Midbrain (tissue), 1 donor: ENCODE measurements around the gene GGA1.
"Not testable (repeated sequence)": the region's sequence is repeated elsewhere in the genome, so short reads cannot be mapped to it uniquely, and the experiment has no call there.

Source experiments
- DNase-seq: peaks from one replicate; lab custom pipeline; 2025; lab: John Stamatoyannopoulos, UW

The GGA1 gene

DNA sequence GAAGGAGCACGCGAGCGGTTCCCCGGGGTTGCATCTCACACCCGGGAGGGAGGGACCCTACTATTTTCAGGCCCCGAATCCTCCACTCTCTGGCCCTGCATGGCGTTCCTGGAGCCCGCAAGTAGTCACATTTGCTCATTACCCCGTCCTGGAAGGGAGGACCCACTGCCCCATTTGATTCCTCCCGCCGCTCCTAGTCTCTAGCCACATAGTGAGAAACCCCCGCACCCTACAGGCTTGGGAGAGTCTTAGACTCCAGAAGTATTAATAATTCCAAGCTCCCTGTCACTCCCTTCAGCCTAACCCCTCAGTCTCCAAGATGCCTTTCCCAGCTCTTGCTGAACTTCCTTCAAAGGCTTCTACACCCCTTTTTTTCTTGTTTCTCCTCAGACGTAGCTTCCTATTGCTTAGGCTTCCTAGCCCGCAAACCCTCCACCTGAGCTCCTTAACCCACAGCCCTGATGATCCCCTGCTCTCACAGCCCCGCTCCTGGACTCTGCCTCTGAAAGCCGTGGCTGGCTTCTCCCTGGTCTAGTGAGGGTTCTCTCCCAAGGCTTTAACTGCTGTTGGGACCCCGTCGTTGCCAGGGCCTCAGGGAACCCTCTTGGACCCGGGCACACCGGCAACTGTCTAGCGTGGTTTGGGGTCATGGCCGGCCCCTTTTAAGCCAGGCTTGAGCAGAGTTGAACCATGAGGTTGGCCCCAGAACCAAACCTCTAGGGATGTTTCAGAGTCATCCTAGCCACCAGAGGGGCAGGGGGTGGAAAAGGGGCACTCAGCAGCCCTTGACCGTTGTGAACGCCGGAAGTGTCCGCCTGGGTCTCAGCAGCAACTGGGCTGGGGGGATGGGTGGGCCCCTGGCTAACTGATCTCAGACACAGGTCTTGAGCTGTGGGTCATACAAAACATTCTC lies 862 bp downstream of the GGA1 start:
- DNase-seq: no peak

DNA sequence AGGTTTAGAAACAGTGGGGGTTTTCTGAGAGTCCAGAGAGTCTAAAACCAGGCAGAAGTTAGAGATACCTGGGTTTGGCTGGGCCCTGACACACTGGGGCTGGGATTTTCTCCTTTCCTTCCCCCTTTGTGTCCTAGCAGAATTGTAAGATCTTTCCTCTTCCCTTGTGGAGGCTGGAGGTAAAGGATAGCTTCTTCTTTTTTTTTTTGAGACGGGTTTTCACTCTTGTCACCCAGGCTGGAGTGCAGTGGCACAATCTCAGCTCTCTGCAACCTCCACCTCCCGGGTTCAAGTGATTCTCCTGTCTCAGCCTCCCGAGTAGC lies 1.5 kb downstream of the GGA1 start:
- DNase-seq: not testable (repeated sequence)

DNA sequence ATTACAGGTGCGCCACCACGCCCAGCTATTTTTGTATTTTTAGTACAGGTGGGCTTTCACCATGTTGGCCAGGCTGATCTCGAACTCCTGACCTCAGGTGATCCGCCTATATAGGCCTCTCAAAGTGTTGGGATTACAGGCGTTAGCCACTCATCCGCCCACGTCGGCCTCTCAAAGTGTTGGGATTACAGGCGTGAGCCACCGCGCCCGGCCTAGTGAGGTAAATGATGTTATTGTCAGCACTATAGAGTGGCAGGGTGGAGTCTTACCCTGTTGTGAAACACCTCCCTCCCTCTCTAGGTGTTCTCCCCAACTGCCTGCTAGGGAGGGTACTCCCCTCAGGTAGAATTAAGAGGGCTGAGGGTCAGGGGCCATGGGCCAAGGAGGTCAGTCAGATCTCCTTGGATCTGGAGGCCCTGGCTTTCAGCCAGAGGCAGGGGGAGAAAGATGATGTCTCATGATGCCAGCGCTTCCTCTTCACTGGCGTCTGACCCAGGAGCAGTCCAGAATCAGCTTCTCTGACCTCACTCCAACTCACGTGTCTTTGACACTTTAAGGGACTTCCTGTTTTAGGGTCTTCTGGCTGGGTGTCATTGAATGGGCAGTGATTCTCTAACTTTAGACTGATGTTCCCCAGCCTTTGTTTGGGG lies 2.0 kb downstream of the GGA1 start:
- DNase-seq: peak; percentile 26

DNA sequence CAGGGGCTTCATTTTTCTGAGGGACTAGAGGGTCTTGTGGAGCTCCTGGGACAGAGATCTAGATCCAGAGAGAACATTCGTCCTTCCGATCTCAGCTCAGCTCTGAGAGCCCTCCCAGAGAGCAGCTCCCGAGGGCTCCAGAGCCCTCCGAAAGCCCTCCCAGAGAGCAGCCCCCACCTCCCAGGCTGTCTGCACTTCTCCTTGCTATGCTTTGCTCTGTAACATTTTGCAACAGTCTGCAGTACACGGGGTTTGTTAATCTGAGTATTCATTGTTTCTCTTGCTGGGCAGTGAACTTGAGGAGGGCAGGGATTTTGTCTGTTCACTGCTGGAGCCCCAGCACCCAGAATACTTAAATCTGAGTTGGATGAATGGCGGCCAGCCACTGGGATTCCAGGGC lies 2.6 kb downstream of the GGA1 start:
- DNase-seq: no peak

DNA sequence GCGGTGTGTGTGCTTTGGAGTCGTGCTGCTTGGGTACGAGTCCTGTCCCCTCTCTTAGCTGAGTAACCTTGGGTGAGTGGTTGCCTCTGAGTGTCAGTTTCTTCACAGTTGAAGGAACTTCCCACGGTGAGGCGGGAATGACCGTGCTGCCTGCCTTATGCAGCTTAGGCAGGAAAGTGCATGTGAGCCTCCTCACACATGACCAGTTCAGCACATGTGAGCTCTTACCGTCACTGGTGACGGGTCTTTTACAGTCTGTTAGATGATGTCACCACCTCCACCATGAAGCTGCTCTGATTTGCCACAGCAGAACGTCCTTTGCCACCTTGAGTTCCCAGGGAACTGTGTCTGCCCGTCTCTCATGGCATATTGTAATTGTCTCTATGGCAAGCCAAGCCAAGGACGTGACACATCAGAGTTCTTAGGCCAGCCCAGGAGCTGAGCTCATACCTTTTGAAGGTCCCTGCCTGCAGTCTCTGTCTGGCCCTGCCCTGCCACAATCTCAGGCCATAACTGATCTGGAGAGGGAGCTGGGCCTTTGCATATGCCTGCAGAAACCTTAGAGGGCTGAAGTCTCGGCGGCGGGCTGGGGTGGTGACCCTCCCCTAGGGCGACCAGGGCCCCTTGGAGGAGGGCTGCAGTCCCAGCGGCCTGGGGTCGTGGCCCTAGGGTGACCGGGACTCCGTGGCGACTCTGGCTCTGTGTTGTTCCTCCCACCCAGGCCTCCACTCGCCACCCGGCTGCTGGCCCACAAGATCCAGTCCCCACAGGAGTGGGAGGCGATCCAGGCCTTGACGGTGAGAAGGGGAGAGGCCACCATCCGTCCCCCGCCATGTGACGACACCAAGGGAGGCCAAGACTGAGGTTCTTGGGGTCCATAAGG lies 7.8 kb downstream of the GGA1 start:
- DNase-seq: no peak

DNA sequence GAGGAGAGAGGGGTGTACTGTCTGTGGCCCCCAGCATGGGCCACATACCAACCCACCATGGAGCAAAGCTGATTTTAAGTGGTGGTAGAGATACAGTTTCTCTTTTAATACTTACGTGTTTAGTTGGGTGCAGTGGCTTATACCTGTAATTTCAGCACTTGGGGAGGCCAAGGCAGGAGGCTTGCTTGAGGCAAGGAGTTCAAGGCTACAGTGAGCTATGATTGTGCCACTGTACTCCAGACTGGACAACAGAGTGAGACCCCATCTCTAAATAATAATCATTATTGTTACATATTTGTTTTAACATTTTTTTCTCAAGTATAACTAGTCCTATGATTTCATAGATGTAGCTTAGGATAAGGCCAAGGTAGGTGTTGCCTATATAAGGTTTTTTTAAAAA lies 8.8 kb downstream of the GGA1 start:
- DNase-seq: no peak

DNA sequence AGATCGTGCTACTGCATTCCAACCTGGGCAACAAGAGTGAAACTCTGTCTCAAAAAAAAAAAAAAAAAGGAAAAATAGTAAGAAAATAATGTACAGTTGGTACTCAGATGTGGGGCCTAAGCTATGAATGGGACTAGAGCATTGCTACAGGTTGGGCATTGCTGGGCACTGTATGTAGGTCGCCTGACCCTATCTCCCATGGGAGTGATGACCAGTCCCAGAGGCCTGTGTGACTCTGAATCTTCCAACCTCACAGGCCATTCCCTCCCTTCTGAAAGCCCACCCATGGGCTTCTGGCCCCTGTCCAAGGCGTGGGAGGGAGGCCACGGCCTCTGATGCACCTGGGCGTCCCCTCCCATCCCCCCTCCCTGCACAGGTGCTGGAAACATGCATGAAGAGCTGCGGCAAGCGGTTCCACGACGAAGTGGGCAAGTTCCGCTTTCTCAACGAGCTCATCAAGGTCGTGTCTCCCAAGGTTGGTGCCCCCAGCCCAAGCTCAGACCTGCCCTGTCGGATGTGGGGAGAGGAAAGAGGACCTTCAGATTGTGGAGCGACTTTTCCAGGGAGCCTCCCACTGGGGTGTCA lies 9.5 kb downstream of the GGA1 start:
- no peak for DNase-seq

DNA sequence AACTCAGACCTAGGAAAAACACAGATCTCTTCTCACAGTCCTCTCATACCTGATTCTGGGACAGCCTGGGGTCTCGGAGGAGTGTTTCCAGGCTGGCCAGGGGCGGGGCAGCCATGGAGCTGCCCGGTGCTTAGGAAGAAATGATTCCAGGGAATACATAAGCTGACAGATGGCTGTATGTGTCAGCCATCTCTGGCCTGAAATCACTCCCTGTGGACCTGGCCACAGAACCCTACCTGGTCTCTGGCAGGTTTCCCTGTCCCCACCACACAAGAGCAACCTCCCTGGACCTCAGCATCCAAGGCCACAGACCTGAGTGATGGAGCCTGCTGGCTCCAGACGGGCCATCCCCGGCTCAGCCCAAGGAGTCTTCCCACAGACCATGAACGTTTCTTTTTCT lies 10.0 kb downstream of the GGA1 start:
- DNase-seq: no peak

DNA sequence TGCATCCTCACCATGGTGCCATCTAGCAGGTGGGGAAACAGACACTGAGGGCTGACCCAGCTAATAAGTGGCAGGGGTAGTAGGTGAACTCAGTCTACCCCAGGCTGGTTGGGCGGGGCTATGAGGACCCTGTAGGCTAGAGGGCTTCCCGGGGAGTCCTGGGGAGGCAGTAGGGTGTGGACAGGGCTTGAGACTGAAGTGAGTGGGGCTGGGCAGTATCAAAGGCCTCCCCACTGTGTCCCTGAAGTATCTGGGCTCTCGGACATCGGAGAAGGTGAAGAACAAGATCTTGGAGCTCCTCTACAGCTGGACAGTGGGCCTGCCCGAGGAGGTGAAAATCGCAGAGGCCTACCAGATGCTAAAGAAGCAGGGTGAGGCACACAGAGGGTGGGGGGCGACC lies 11.4 kb downstream of the GGA1 start:
- no peak for DNase-seq

DNA sequence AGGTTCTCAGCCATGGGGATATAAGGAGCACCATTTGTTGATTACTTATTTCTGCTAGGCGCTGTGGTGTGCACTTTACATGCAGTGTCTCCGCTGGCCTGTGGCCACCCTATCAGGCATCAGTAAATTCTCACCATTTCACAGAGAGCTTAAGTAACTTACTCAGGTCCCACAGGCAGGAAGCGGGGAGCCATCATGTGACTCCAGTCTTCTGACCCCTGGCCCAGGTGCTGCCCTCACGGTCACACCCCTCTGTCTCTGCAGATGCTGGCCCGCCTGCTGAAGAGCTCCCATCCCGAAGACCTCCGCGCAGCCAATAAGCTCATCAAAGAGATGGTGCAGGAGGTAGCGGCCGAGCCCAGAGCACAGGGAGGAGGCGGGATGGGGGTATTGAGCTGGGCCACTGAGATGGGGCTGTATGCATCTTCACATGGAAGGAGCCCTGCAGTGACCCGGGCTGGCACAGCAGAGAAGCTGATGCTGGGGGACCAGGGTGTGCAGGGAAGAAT lies 12.8 kb downstream of the GGA1 start:
- DNase-seq: no peak

DNA sequence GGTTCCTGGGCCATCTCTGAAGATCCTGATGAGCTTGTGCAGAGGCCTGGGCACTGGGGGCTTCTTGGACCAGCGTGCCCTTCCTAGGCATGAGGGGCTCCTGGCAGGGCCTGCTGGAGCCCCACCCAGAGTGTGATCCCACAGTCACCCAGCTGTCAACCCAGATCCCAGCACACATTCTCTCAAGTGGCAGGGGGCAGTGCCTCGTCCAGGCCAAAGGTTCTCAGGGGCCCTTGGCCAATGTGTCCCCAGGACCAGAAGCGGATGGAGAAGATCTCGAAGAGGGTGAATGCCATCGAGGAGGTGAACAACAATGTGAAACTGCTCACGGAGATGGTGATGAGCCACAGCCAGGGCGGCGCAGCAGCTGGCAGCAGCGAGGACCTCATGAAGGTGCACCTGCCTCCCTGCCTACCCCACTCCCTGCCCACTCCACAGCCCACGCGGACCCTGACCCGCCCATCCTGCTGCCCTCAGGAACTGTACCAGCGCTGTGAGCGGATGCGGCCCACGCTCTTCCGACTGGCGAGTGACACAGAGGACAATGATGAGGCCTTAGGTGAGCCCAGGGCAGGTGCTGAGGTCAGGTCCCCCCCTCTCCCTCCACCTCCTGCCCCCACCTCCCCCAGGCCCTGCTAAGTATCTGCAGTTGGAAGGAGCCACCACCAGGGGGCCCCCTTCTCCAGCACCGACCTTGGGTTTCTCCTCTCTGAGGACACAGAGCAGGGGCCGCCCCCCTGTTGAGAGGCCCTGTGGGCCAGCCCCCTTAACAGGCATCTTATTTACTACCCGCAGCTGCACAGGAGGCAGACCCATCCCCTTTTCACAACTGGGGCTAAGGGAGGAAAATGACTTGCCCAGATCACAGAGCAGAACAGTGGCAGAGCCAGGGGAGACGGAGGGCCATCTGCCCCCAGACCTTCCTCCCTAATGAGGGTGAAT lies 14.7 kb downstream of the GGA1 start:
- DNase-seq: peak; percentile 39

DNA sequence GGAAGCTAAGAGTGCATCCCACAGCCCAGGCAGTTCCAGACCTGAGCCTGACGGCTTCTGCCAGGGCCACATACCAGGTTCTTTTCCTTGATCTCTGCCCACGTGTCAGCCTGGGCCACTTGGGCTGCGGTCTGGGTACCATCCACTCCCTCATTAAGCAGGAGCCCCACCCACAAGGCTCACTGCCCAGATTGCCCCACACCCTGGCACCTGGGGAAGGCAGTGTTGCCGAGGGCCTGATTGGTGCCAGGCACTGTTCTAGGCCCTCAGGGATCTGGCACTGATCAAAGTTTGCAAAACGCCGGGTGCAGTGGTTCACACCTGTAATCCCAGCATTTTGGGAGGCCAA lies 15.4 kb downstream of the GGA1 start:
- DNase-seq: no peak

DNA sequence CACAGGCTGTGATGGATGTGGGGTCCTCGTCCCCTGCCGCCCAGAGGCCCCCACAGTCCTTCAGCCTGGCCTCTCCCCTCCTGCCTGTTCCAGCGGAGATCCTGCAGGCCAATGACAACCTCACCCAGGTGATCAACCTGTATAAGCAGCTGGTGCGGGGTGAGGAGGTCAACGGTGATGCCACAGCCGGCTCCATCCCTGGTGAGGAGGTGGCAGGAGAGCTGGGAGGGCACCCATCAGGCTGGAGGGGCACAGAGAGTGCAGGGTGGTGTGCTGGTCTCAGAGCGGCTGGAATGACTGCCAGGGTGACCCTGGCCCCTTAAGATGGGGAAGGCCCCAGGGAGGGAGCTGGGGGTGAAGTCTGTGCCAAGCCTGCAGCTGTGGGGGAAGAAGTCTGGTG lies 16.2 kb downstream of the GGA1 start:
- no peak for DNase-seq

DNA sequence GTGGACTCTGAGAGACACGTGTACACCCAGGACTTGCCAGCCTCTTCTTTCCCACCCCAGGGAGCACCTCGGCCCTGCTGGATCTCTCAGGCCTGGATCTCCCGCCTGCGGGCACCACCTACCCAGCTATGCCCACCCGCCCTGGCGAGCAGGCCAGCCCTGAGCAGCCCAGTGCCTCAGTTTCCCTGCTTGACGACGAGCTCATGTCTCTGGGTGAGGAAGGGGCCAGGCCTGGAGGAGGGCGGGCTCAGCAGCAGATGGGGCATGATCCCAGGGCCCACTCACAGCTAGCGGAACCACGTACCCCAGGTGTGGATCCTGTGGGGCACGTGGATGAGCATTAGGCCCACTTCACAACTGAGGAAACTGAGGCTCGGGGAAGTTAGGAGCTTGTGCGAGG lies 17.1 kb downstream of the GGA1 start:
- DNase-seq: no peak

DNA sequence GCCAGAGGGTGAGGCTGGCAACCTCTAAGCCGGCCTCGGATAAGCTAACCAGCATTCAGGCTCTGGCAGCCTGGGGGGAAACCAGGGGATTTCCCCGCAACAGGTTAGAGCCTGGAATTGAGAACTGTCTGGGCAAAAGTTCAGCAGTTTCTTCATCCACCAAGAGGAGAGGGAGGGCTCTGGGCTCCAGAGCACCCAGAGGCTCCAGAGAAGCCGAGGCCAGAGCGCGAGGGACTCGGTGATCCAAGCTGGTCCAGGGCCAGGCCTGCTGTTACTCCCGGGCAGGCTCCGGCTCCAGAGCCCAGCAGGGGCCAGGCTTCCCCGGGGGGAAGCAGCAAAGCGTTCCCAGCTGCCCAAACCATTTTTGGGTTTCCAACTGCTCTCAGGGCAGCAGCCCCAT lies 17.5 kb downstream of the GGA1 start:
- DNase-seq: no peak

DNA sequence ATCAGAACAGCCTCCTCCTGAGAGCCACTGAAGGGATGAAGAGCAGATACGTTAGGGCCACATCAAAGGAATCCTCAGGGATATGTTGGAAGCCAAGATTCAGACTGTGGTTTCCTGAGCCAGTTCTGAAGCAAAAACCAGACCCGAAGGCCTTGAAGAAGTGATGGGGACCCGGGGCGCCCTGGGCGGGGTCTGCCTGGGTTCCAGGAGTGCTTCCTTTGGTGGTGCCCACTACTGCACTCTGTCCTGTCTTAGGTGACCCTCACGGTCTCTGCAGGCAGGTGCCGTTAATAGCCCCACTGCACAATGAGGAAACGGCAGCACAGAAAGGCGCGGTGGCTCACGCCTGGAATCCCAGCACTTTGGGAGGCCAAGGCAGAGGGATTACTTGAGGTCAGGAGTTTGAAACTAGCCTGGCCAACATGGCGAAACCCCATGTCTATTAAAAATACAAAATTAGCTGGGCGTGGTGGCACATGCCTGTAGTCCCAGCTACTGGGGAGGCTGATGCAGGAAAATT lies 18.0 kb downstream of the GGA1 start:
- no peak for DNase-seq

DNA sequence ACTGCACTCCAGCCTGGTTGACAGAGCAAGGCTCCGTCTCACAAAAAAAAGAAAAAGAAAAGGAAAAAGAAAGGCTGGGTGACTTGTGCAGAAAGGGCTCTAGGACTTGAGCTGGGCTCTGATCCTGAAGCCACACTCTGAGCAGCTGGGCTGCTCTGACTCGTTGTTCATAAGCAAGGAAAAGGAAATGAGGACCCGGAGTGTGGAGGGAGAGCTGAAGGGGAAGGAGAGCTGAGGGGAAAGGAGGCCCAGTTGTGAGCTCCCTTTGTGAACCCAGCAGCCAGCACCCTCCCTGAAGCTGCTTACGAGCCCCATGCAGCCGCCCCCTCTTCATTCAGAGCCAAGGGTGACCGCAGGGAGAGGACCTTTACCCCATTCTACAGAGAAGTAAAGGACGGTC lies 18.5 kb downstream of the GGA1 start:
- no peak for DNase-seq

DNA sequence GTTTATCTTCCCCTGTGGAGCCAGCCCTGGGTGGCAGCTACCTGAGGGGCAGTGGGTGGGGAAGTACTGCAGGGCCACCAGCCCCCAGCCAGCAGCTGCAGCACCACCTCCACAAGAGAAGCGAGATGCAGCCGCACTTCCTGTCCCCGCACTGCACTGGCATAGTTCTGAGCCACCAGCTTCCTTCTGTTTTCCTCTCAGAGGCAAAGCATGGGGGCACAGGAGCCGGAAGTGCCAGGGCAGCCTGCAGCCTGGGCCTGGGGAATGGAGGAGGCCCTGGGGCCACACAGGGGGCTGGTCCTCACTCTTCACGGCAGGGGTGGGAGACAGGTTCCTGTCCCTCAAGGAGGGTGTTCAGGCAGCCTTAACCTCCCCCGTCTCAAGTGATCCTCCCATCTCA lies 18.9 kb downstream of the GGA1 start:
- peak; percentile 19 for DNase-seq

DNA sequence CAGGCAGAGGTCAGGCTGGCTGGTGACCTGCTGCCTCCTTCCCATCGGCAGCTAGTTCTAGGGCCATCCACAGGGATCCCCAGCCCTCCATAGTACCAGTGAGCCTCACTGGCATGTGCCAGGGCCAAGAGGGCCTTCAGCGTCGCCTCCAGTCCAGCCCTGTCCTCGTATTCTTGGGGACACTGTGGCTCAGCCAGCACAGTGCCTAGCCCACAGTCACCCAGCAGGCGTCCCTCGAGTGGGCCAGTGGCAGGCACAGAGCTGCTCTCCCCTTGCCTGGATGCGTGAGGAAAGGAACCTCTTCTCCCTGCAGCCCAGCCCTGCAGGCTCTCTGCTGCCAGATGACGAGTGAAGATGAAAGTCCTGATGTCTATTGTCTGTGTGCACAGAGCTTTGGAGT lies 20.2 kb downstream of the GGA1 start:
- DNase-seq: no peak

DNA sequence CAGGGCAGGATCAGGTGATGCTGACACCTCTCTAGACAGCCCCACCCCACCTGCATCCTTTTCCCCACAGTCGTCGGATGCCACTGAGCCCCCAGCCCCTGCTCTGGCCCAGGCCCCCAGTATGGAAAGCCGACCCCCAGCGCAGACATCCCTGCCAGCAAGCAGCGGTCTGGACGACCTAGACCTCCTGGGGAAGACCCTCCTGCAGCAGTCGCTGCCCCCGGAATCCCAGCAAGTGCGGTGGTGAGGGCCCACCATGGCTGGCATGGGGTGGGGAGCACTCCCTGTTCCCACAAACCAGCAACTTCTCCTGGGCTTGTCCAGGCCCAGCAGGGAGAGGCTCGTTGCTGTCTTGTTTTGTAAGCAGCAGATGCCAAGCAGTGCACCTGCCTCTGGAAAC lies 21.3 kb downstream of the GGA1 start:
- DNase-seq: no peak
